Skin of body (tissue), 2 donors: ENCODE measurements around the gene CCDC197. TPM values are rescaled to one million over a fixed set of nuclear protein-coding genes. Genes with fewer than 3 reads are reported as not detected.

ENCODE experiments used
- DNase-seq: peaks from one replicate; lab custom pipeline; 2025; lab: John Stamatoyannopoulos, UW
- total RNA-seq: library from RNA; depleted of rRNA; stranded (reverse); fragments of >200 nt; gene quantifications from one replicate; pipeline ENCODE4 v1.2.3, GENCODE V29; 2014

CCDC197 gene
- total RNA-seq = not detected

DNA sequence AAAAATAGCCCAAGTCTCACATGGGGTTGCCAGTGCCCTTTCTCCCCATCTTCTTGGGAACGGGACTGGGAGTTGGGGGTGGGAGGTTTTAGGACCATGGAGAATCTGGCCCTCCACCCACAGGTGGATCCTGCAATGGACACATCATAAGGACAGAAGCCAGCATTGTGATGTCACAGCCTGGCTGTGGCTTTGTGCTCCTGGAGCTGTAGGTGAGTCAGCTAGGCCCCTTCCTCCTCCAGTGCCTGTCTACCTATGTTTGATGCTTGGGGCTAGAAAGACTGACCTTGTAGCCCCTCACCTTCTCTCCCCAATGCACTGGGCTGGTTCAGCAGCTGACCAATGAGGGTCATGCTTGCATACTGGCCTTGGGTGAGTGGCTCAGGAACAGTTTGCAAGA, at the start of gene CCDC197:
CCDC197 (plus strand) TSS at position 220 of the 400 bp plus-strand sequence. CDS start 831 bp downstream, outside the sequence.
- DNase-seq = no peak

DNA sequence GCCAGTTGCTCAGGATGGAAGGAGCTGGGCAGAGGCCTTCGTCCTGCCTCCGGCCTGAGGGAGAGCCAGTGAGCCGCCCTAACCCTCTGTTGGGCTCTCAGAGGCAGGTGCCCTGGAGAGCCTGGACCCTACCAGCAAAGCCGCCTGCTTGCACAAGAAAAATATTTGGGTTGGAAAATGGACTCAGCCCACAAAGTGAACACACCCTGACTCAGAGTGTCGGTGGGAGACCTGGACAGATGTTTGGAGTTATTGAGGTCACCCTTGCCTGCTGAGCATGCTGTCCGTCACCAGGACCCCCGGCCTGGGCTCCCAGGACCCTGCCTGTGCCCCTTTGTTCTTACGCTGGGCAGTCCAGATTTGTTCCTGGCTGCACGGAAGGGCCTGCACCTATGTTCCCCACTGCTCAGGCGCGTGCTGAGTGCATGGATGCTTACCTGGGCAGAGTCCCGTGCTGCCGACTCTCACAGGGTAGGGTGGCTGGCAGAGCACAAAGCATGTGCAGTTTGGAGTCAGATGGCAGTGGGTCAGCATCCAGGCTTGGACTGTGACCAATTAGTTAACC, 47.5 kb upstream of the CCDC197 start:
- DNase-seq = no peak

DNA sequence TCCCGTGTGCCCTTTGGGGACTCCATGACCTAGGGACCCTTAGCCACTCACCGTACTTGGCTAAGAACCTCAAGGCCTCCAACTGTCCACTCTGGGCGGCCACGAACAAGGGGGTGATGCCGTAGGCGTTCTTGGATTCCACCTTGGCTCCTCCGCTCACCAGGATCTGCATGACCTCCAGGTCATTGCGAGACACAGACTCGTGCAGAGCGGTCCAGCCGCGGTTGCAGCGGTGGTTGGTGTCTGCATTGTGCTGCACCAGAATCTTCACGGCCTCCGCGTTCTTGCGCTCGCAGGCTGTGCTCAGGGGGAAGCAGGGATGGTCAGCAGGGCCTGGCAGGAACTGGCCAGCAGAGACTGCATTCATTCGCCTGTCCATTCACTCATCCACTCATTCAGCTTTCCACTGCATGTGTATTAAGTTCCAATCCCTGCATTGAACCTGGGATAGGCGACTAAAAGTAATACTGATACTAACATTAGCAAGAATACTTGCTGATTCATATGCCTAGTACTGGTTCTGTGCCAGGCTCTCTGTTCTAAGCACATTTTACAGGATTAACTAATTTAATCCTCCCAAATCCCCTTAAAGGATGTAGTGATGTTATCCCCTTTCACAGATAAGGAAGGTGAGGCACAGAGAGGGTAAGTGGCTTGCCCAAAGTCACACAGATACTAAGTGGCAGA, 46.0 kb upstream of the CCDC197 start:
- DNase-seq = no peak

DNA sequence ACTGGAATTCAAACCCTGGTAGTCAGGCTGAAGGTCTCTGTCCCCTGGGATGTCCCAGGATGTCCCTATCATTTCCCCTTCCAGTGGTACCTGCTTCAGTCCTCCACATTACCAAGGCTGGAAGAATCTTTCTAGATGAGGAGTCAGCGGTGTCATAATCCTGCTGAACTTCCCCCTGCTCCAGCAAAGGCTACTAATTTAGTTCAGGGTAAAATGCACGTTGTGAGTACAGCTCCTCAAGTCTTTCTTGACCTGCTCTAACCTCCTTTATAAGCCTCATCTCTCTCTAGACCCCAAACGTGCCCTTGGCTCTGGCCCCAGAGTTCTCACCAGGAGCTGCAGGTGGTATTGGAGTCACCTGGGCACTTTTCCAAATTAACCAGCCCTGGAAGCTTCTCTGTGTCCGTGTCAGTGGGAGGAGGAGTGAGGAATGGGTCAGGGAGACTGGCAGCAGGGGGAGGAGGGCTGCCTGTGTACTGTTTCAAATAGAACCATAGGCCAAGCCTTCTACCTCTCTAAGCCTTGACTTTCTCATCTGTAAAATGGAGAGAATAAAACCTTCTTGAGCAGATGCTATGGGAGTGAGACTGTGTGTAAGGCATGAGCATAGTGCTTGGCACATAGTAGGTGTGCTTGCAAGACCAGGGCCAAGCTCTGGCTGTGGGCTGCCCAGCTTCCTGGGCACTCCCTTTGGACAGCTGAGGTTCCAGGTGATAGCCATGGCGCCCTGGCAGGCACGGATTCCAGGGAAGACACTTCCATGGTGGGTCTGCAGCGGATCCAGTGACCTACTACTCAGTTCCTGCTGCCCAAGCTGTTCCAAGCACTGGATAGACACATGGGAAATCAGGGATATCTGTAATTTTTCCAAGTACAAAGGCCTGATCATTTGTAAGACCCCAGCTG, 45.2 kb upstream of the CCDC197 start:
- no peak for DNase-seq

DNA sequence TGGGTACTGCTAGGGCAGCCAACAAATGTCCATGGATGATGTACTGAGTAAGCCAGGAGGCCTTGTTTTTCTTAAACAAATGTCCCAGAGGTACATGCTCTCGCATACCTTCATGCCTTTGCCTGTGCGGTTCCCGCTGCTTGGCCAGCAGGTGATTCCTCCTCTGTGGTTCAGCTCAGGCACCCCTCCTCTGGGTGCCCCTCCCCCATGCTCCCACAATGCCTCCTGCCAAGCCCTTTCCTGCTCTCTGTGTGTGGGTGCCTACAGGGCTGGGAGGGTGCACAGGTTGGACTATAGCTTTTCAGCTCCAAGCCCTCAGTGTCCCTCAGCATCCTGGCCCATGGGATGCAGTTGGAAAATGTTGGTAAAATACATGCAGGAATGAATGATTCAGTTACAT, 44.3 kb upstream of the CCDC197 start:
- DNase-seq = no peak

DNA sequence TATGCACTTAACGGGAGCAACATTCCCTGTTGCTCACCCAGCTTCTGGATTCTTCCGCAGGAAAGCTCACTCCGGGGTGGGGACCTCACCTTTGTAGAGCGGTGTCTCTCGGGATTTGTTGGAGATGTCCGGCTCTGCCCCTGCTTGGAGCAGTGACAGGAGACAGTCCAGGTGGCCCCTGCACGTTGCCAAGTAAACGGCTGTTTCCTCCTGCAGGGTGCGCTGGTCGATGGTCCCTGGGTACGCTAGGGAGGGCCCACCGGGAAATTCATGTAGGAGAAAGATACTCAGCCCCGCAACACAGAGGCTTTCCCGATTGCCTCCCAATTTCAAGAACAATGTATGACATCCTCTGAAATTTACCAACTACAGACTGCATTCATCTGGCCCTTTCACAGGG, 43.8 kb upstream of the CCDC197 start:
- no peak for DNase-seq

DNA sequence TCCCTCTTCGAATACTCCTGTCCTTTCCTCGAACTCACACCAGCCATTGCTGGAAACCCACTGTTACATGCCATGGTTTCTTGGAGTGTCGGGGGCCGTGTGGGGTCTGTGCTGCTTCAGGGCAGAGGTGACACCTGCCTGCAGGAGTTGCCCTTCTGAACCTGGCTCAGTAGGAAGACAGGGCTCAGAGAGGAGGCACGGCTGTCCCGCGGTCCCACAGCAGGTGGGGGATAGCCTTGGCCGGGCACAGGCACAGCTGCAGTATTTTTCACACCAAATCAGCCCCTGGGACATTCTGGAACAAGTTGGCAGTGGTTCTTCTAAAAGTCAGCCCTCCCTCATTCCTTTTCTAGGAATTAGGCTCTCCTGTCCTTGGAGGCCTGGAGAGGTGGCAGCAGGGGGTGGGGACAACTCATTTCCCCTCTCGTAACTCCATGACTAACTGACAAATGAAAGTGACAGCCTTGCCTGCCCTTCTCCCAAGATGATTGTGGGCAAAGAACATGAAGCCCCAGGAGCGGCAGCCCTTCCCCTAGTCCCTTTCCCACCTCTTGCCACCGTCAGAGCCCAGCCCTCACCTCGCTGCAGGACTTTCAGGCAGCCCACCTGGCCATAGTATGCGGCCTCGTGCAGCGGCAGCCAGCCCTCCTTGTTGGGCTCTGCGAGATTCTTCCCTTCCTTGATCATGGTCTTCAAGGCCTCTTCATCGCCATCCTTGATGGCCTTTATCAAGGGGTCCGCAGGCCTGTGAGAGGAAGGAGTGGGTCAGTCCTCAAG, 43.2 kb upstream of the CCDC197 start:
- DNase-seq = no peak

DNA sequence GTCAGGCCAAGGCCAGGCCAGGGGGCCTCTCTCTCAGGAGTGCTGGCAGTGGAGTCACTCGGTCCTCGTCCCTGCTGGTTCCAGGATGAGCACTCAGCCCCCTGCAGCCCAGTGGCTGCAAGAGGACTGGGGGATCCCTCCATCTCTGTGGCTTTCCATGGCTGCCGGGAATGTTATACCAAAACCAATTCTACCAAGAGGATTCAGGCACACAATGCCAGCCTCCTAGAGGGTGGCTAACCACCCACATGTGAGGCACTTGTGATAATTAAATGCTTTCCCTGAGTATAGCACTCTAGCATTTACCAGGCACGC, 42.6 kb upstream of the CCDC197 start:
- no peak for DNase-seq

DNA sequence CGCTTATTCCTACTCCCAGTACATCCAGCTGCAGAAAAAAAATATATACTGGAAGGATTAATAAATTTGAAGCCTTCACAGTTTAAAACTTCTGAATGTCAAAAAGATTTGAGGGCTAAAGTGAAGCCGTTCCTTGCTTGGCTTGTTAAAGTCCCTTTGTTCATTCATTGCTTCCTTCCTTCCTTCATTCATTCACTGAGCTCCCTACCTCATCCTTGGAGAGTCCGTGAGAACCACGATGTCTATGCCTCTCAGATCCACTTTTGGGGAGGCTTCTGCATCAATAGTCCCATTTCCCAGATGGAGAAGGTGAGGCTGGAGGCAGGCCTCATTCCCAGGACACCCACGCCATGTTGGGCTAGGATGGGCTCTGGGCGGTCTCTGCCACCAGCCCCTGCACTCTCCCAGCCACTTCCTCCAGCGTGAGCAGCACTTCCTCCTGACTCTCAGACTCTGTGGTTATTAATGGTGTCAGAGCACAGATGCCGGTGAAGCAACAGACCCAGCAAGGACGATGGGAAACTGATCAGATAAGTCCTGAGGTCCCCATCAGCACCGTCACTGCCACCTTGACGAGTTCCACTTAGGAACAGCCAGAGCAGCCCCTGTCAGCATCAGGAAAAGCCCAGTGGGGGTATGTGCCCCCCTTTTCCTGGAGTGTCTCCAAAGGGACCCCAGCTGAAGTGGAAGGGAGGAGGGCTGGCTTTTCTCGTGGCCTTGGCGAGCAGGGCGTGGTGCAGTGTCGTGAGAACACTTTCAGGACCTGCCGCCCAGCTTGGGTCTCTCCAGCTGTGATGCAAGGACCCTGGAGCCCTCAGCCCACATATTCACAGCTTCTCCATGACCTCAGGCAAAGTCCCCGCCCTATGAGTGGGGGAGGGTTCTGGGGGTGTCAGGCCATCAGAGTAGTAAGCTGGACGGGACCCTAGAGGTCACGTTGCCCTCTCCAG, 41.9 kb upstream of the CCDC197 start:
- no peak for DNase-seq

DNA sequence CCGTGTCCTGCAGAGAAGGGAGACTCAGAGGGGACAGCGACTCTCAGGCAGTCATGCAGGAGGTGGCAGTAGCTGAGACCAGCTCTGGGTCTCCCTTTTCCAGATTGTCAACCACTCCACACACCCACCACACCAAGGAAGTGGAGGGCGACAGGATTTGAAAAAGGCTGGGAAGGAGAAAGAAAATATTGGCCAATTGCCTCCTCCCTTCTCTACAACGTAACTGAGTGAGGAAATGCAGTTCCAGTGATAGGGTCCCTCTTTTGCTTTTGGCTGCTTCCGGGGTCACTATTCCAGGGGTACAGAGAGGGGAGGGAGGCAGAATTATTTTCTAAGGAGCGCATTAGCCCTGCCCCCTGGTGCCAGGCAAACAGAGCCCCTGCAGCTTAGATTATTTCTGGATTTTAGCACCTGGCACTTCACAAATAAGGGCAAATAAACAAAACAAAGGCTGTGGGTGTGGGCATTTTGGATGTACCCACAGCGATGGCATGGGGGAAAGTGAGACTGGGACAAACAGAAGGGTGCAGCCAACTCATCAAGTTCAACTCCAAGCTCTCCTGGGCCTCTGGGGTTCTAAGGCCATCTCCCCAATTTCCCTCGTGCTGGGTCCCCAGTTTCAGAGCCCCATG, 41.1 kb upstream of the CCDC197 start:
- DNase-seq = no peak

DNA sequence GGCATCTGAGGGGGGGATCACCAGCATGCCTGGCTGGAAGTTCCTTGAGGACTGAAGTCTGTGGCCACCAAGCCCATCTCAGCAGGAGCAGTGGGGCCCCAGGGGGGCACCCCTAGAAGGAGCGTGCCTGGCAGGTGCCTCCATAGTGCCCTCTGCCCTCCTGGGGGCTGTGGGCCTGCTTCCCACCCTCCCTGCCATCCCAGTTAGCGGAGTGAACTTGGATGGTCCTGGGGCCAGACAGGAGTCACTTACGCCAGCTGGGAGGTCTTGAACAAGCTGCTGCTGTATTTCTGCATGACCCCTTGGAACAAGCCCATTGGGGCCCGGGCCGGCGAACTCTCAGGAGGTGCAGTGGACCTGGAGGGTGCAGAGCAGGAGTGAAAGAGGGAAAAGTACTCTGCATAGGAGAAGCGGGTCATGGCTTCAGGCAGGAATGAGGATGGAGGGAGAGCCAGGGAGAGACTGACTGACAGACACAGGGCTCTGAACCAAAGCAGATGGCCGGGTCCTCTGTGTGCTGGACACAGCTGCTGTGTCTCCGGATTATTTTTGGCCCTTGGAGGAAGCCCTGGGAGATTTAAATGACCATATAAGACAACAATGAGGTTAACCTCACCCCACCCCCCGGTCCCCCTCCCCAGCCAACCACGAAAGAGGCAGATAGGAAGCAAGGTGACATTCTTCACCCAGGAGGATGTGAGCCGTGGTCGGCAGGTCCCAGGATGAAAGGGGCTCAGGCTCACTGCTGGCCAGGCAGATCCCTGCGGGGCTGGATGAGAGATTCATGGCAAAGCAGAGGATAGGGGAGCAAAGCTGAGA, 40.4 kb upstream of the CCDC197 start:
- DNase-seq = no peak

DNA sequence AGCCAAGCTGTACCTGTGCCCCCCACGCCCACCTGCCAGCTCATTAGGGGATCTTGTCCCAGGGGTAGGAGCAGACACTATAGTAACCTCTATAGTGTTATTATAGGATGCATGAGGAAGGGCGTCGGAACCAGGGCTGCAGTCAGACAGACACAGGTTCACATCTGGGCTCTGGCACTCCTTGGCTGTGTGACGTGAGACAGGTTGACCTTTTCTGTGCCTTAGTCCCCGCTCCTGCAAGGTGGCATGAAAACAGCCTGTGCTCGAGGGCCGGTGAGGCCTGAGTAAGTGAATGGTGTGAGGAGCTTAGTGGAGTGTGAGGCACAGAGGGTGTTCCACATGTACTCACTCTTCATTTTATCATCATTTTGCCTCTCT, 39.8 kb upstream of the CCDC197 start:
- no peak for DNase-seq

DNA sequence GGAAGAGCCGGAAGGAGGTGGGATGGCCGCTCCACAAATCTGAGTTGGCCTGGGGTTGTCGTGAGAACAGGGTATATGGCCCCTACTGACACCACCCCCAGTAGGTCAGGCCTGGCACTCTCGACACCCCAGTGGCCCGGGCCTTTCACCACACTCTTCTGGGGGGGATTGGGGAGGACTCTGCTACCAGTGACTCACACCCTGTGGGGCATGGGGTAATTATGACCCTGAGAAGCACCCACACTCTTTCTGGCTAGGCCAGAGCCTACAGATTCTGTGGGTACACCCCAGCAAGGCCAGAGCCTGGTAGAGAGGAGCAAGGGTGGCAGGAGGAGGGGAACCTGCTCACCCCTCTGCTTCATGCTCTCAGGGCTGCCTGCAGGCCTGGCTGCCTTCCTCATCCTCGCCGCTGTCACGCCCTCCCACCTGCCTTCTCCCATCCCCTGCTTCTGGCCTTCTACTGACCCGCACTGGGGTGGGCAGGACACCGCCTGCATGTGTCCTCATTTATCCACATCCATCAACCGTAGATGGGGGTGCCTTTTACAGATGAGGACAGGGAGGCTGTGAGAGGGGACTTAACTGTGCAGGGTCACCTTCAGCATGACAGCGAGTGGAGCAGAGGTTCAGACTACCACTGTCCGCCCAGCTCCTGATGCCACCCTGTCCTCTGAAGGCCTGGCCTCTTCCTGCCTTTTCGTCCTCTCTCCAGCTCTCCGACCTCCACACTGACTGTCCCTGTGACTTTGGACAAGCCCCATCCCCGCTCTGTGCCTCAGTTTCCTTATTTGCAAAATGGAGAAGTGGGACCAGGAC, 39.1 kb upstream of the CCDC197 start:
- no peak for DNase-seq

DNA sequence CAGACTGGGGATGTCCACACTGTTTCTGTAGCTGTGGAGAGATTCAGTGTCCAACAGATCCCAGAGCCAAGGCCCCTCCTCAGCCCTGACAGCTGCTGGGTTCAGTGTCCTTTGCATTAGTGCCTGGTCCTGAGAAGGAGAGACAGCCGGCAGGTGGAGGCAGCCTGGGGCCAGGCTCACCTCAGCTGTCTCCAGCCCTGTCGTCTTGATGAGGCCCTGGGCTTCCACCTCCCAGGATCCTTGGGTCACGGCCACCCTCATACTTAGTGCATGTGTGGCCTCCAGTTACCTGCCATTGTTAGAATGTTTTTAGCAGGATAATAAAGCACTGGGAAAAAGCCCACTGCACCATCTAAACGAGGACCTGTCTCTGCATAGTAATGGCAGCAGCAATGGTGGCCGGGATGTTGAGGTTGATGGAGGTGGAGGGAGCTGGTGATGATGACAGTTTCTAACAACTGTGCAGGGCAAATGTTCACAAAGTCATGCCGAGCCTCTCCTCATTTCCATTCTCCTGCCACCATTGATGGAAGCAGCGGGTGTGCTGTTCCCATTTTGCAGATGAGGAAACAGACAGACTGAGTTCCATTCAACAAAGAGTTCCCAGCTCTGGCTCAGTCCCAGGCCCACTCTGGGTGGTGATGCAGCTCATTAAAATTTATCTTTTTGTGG, 38.4 kb upstream of the CCDC197 start:
- DNase-seq = no peak

DNA sequence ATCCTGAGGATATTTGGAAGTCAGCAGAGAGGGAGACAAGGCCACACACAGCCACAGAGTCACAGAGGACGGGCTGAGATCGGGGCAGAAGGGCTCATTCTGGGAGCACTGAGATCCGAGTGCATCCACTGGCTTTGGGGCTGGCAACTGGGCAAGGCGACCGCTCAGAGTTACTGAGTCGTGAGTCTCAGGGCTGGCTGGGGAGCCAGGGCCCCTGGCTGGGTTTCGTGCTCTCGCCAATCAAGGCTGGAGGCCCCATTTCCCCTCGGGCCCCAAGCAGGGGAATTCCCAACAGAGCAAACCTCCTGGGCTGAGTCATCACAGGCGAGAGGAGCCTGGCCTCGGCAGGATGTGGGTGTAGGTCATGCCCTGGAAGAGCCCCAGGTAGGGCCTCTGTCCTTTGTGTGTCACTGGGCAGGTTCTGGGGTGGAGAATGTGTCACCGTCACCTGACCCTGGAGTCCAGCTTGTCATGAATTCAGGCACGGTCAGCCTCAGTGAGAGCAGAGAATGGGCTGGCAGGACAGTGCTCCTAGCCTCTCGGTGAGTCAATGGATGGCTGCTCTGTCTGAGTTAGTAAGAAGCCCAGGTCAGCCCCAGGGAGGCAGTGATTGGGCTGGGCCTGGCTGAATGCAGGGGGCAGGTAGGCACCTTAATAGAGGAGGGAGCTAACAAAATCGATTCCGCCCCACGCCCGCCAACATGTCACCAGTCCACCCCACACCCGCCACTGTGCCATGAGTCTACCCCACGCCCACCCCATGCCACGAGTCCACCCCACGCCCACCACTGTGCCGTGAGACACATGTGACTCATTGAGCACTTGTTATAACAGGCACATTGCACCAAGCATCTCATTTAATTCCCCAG, 37.6 kb upstream of the CCDC197 start:
- no peak for DNase-seq

DNA sequence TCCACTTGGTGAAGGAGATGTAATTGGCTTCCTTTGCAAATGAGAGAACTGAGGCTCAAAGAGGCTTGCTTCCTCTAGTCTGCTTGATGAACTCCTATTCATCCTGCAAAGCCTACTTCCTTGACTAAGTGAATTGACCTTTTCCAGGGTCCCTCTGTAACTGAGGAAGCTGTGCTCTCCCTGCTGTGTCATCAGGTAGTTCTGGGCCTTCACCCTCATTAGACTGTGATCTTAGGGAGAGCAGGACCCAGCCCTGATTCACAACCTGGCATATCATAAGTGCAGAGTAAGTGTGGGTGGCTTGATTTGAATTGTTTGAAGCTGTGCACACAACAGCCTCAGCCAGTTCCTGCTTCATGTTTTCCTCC, 37.0 kb upstream of the CCDC197 start:
- DNase-seq = no peak
